HEK293 (cell line): ENCODE measurements around the gene MAP3K6.
A peak's percentile ranks its signal among the peaks of the same experiment; 100 is the strongest.

Experiments used
- CTCF ChIA-PET: fragments of 350-600 bp; formaldehyde crosslinking; extraction: SDS; loops from one replicate; lab custom pipeline; 2021; ENCODE audit warnings: antibody characterized with exemption; lab: Yijun Ruan, JAX
- POLR2A ChIA-PET: fragments of 300-600 bp; formaldehyde crosslinking; extraction: SDS; loops from one replicate; lab custom pipeline; 2020; ENCODE audit warnings: antibody characterized with exemption, inconsistent platforms; lab: Yijun Ruan, JAX
- H3K27ac ChIP-seq: fragments of 200-500 bp; sonication (Bioruptor generic); 2 replicates; pipeline ENCODE4 v1.5.1; 2014; ENCODE audit warnings: low read depth, low read length, control low read depth, inconsistent platforms; ENCODE audit errors: extremely low read depth
- H3K36me3 ChIP-seq, 2 experiments: fragments of 200-500 bp in 1 of 2; sonication (Bioruptor generic) in 1 of 2; 1 replicate in 1 of 2; 2 replicates in 1 of 2; pipeline ENCODE4 v1.5.1; 2014 to 2017; ENCODE audit warnings: inconsistent platforms in 2 of 2, low read length in 2 of 2; ENCODE audit not compliant: control insufficient read depth in 2 of 2, insufficient read depth in 1 of 2
- H3K4me1 ChIP-seq: fragments of 200-500 bp; sonication (Bioruptor generic); 2 replicates; pipeline ENCODE4 v1.5.1; 2014; ENCODE audit warnings: mild to moderate bottlenecking, low read length, inconsistent platforms; ENCODE audit not compliant: control insufficient read depth, insufficient read depth
- H3K4me3 ChIP-seq: 2 replicates; pipeline ENCODE4 v1.5.1; 2011; ENCODE audit warnings: low read depth, mild to moderate bottlenecking, control low read depth, low read length, moderate library complexity
- H3K9me3 ChIP-seq: fragments of 200-500 bp; sonication (Bioruptor generic); 2 replicates; pipeline ENCODE4 v1.5.1; 2014; ENCODE audit warnings: low read depth, low read length, inconsistent platforms; ENCODE audit not compliant: control insufficient read depth, insufficient read depth
- KLF1 ChIP-seq: fragments of 450-650 bp; formaldehyde crosslinking; IDR thresholded peaks from 2 replicates; pipeline ENCODE4 v1.5.1; 2016; ENCODE audit warnings: missing biosample characterization, missing genetic modification characterization
- KLF9 ChIP-seq: fragments of 450-650 bp; formaldehyde crosslinking; IDR thresholded peaks from 2 replicates; pipeline ENCODE4 v1.5.1; 2016; ENCODE audit warnings: missing biosample characterization, missing genetic modification characterization, low read depth
- SP7 ChIP-seq: fragments of 450-650 bp; formaldehyde crosslinking; IDR thresholded peaks from 2 replicates; pipeline ENCODE4 v1.5.1; 2016; ENCODE audit warnings: missing biosample characterization, missing genetic modification characterization
- ZFP69B ChIP-seq: fragments of 450-650 bp; formaldehyde crosslinking; IDR thresholded peaks from 2 replicates; pipeline ENCODE4 v1.5.1; 2016; ENCODE audit warnings: missing biosample characterization, missing genetic modification characterization
- ZNF548 ChIP-seq: fragments of 450-650 bp; formaldehyde crosslinking; IDR thresholded peaks from 2 replicates; pipeline ENCODE4 v1.5.1; 2016; ENCODE audit warnings: missing biosample characterization, missing genetic modification characterization
- ZNF600 ChIP-seq: fragments of 450-650 bp; formaldehyde crosslinking; IDR thresholded peaks from 2 replicates; pipeline ENCODE4 v1.5.1; 2016; ENCODE audit warnings: missing biosample characterization, missing genetic modification characterization
- ZNF610 ChIP-seq: fragments of 450-650 bp; formaldehyde crosslinking; IDR thresholded peaks from 2 replicates; pipeline ENCODE4 v1.5.1; 2016; ENCODE audit warnings: missing biosample characterization, missing genetic modification characterization, borderline replicate concordance
- ZNF621 ChIP-seq: fragments of 450-650 bp; formaldehyde crosslinking; IDR thresholded peaks from 2 replicates; pipeline ENCODE4 v1.5.1; 2017; ENCODE audit warnings: missing biosample characterization, missing genetic modification characterization
- ZNF664 ChIP-seq: fragments of 450-650 bp; formaldehyde crosslinking; IDR thresholded peaks from 2 replicates; pipeline ENCODE4 v1.5.1; 2016; ENCODE audit warnings: missing biosample characterization, missing genetic modification characterization
- TF ChIP-seq, protein P1 (sequence below): fragments of 450-650 bp; formaldehyde crosslinking; conservative IDR thresholded peaks from 2 replicates; pipeline ENCODE4 v1.5.1; 2016; ENCODE audit warnings: low read depth, missing biosample characterization, missing genetic modification characterization
- TF ChIP-seq, protein P2 (sequence below): fragments of 450-650 bp; formaldehyde crosslinking; IDR thresholded peaks from 2 replicates; pipeline ENCODE4 v1.5.1; 2016; ENCODE audit warnings: missing biosample characterization, missing genetic modification characterization
- TF ChIP-seq, protein P3 (sequence below): fragments of 450-650 bp; formaldehyde crosslinking; IDR thresholded peaks from 2 replicates; pipeline ENCODE4 v1.5.1; 2016; ENCODE audit warnings: missing biosample characterization, missing genetic modification characterization, low read depth
- TF ChIP-seq, protein P4 (sequence below): fragments of 450-650 bp; formaldehyde crosslinking; IDR thresholded peaks from 2 replicates; pipeline ENCODE4 v1.5.1; 2016; ENCODE audit warnings: missing biosample characterization, missing genetic modification characterization

The MAP3K6 gene

DNA sequence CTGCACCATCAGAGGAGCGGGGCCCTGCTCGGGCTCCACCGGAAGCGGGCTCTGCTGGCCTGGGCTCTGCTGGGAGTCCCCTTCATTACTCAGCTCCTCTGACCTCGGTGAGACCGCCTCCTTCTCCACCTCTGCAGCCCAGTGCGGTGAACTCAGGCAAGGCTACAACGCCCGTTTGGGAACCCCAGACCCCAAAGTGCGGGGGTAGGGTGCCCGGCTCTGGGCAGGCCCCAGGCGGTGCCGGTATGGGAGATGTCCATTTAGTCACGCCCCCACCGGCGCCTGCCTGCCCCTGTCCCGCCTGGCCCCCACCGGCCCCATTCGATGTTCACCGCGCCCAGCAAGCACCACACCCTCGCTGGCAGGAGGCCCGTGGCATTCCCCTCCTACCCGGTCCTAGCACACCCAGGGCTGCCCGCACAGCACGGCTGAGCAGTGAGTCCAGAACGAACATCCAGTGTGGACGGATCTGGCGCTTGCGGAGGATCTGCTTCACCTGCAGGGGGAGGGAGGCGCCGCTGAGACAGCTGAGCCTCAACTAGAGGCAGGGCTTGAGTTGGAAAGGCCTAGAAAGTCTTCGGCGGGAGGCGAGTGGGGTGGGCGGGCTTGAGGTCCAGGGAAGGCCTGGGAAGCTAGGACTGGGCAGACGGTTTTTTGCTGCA, 10.0 kb downstream of the MAP3K6 start:
- no peaks in the 10 kb centered on the region for H3K4me1 ChIP-seq
- H3K36me3 ChIP-seq, result peaks cover 0 to 44% of the 10 kb centered on the region in 2 experiments; a peak in 1 of 3 replicates
- ChIA-PET CTCF (interaction anchor here (0.5 to 7.8 kb wide), 26 partner anchors 10 to 673 kb away, joined by 3 to 84 read pairs (median 6); partner anchors contain the start of genes FCN3, MAP3K6 and SYTL1), POLR2A (interaction anchor here (4.4 kb wide), 1 partner anchor 9 kb away, joined by 23 read pairs; the partner anchor contains the start of gene MAP3K6)
- no peak for TF ChIP-seq ZFP69B (tag by site-specific recombination)
- 0 out of 2 replicates have a peak, but pooled peaks have one; percentile 36 for TF ChIP-seq KLF1
- TF ChIP-seq ZNF610, result no peak
- TF ChIP-seq, protein P1, sequence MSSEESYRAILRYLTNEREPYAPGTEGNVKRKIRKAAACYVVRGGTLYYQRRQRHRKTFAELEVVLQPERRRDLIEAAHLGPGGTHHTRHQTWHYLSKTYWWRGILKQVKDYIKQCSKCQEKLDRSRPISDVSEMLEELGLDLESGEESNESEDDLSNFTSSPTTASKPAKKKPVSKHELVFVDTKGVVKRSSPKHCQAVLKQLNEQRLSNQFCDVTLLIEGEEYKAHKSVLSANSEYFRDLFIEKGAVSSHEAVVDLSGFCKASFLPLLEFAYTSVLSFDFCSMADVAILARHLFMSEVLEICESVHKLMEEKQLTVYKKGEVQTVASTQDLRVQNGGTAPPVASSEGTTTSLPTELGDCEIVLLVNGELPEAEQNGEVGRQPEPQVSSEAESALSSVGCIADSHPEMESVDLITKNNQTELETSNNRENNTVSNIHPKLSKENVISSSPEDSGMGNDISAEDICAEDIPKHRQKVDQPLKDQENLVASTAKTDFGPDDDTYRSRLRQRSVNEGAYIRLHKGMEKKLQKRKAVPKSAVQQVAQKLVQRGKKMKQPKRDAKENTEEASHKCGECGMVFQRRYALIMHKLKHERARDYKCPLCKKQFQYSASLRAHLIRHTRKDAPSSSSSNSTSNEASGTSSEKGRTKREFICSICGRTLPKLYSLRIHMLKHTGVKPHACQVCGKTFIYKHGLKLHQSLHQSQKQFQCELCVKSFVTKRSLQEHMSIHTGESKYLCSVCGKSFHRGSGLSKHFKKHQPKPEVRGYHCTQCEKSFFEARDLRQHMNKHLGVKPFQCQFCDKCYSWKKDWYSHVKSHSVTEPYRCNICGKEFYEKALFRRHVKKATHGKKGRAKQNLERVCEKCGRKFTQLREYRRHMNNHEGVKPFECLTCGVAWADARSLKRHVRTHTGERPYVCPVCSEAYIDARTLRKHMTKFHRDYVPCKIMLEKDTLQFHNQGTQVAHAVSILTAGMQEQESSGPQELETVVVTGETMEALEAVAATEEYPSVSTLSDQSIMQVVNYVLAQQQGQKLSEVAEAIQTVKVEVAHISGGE, result no peak
- TF ChIP-seq, protein P2, sequence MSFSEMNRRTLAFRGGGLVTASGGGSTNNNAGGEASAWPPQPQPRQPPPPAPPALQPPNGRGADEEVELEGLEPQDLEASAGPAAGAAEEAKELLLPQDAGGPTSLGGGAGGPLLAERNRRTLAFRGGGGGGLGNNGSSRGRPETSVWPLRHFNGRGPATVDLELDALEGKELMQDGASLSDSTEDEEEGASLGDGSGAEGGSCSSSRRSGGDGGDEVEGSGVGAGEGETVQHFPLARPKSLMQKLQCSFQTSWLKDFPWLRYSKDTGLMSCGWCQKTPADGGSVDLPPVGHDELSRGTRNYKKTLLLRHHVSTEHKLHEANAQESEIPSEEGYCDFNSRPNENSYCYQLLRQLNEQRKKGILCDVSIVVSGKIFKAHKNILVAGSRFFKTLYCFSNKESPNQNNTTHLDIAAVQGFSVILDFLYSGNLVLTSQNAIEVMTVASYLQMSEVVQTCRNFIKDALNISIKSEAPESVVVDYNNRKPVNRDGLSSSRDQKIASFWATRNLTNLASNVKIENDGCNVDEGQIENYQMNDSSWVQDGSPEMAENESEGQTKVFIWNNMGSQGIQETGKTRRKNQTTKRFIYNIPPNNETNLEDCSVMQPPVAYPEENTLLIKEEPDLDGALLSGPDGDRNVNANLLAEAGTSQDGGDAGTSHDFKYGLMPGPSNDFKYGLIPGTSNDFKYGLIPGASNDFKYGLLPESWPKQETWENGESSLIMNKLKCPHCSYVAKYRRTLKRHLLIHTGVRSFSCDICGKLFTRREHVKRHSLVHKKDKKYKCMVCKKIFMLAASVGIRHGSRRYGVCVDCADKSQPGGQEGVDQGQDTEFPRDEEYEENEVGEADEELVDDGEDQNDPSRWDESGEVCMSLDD, result no peak
- no peak for TF ChIP-seq ZNF548
- TF ChIP-seq SP7 (tag by site-specific recombination), result no peak
- peak; percentile 66 for TF ChIP-seq ZNF600 (tag by site-specific recombination)
- H3K27ac ChIP-seq, result no peak overlapping the region
- no peak overlapping the region for H3K4me3 ChIP-seq
- no peaks in the 10 kb centered on the region for H3K9me3 ChIP-seq

DNA sequence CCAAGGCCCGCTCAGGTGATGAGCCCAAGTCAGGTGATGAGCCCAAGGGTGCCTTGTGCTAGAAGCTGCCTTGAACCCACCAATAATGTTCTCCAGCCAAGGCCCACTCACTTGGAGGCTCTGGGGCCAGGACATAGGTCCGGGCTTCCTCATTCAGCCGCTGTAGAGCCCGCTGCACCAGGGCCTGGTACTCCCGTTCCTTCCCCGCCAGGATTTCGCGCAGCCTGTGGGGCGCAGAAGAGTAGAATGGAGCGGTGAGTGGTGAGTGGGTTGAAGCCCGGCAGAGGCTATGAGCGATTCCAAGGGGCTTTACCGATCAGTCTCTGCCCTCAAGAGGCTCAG, 10.5 kb downstream of the MAP3K6 start:
- Histone ChIP-seq H3K9me3 (no peaks in the 10 kb centered on the region), H3K4me1 (no peaks in the 10 kb centered on the region), H3K4me3 (no peak overlapping the region), H3K36me3 (peaks cover 0 to 39% of the 10 kb centered on the region in 2 experiments; a peak in 1 of 3 replicates), H3K27ac (no peak overlapping the region)
- POLR2A ChIA-PET, result interaction anchor here (4.4 kb wide), 1 partner anchor 10 kb away, joined by 23 read pairs; the partner anchor contains the start of gene MAP3K6
- CTCF ChIA-PET, result interaction anchor here (0.6 to 7.8 kb wide), 9 partner anchors 11 to 741 kb away, joined by 3 to 84 read pairs (median 15); partner anchors contain the start of gene MAP3K6
- TF ChIP-seq ZNF621 (tag by site-specific recombination) (no peak), ZNF664 (tag by site-specific recombination) (no peak), KLF9 (no peak)
- TF ChIP-seq, protein P3, sequence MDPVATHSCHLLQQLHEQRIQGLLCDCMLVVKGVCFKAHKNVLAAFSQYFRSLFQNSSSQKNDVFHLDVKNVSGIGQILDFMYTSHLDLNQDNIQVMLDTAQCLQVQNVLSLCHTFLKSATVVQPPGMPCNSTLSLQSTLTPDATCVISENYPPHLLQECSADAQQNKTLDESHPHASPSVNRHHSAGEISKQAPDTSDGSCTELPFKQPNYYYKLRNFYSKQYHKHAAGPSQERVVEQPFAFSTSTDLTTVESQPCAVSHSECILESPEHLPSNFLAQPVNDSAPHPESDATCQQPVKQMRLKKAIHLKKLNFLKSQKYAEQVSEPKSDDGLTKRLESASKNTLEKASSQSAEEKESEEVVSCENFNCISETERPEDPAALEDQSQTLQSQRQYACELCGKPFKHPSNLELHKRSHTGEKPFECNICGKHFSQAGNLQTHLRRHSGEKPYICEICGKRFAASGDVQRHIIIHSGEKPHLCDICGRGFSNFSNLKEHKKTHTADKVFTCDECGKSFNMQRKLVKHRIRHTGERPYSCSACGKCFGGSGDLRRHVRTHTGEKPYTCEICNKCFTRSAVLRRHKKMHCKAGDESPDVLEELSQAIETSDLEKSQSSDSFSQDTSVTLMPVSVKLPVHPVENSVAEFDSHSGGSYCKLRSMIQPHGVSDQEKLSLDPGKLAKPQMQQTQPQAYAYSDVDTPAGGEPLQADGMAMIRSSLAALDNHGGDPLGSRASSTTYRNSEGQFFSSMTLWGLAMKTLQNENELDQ, result no peak
- TF ChIP-seq, protein P2, result no peak
- TF ChIP-seq, protein P4, sequence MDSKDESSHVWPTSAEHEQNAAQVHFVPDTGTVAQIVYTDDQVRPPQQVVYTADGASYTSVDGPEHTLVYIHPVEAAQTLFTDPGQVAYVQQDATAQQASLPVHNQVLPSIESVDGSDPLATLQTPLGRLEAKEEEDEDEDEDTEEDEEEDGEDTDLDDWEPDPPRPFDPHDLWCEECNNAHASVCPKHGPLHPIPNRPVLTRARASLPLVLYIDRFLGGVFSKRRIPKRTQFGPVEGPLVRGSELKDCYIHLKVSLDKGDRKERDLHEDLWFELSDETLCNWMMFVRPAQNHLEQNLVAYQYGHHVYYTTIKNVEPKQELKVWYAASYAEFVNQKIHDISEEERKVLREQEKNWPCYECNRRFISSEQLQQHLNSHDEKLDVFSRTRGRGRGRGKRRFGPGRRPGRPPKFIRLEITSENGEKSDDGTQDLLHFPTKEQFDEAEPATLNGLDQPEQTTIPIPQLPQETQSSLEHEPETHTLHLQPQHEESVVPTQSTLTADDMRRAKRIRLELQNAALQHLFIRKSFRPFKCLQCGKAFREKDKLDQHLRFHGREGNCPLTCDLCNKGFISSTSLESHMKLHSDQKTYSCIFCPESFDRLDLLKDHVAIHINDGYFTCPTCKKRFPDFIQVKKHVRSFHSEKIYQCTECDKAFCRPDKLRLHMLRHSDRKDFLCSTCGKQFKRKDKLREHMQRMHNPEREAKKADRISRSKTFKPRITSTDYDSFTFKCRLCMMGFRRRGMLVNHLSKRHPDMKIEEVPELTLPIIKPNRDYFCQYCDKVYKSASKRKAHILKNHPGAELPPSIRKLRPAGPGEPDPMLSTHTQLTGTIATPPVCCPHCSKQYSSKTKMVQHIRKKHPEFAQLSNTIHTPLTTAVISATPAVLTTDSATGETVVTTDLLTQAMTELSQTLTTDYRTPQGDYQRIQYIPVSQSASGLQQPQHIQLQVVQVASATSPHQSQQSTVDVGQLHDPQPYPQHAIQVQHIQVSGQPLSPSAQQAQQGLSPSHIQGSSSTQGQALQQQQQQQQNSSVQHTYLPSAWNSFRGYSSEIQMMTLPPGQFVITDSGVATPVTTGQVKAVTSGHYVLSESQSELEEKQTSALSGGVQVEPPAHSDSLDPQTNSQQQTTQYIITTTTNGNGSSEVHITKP (tag by site-specific recombination), result no peak
- TF ChIP-seq, all 188 proteins: peak for 0
